ENCODE data around the gene TMEM150A. TPM values are rescaled to one million over a fixed set of nuclear protein-coding genes. Genes with fewer than 3 reads are reported as not detected.

The TMEM150A gene, protein sequence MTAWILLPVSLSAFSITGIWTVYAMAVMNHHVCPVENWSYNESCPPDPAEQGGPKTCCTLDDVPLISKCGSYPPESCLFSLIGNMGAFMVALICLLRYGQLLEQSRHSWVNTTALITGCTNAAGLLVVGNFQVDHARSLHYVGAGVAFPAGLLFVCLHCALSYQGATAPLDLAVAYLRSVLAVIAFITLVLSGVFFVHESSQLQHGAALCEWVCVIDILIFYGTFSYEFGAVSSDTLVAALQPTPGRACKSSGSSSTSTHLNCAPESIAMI
- 6.5 and 7.0 TPM in 2 replicates for total RNA-seq

DNA sequence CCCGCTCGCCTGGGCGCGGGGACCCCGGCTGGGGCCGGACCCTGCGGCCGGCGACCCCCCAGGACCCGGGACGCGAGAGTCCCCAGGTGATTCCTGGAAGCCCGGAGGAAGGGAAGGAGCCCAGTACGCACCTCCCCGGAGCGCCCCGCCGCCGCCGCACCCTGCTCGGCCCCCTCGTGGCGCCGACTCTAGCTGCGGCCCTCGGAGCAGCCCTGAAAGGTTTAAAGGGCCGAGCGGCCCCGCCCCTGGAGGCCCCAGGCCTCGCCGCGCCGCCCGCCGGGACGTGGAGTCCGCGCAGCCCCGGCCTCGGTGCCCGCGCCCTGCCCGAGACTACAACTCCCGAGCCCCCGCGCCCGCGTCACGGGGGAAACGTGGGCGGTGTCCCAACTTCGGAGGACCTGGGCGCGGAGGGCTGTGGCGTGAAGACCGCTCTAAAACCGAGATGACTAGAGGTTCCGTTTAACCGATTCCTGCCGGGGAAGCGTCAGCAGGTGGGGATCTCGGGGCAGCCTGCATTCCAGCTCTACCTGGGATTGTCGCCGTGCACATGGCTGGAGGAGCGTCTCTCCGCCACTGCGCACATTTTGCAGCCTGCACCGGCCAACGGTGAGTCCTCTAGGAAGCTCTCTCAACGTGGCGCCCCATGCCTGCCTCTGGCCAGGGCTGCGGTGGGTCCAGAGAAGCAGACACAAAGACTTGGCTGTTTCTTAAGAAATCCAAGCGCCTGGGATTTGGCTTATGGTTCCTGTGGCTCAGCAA, at the start of gene TMEM150A:
TMEM150A (minus strand) TSS at position 223 of the 759 bp plus-strand sequence. CDS start 750 bp downstream, outside the sequence.
- H3K27me3 Mint-ChIP-seq (ENCODE audit: low read depth): no peaks in the 10 kb centered on the region
- H3K9me3 Mint-ChIP-seq: no peaks in the 10 kb centered on the region
- H3K36me3 Mint-ChIP-seq (ENCODE audit: low read depth): peaks cover 13% of the 10 kb centered on the region
- DNase-seq (ENCODE audit: low spot score): peak; percentile 75
- peaks cover 9% of the 10 kb centered on the region for H3K4me1 Mint-ChIP-seq (ENCODE audit: low read depth)
- intact Hi-C loops (cut with micrococcal nuclease): loop anchor here (1.0 to 5.0 kb wide), 4 partner anchors 9 to 65 kb away; partner anchors contain the start of genes GGCX, MAT2A and USP39
- H3K4me3 Mint-ChIP-seq (ENCODE audit: low read depth): peak within 1 kb of the TSS; percentile 83
- peak within 1 kb of the TSS; percentile 33 for H3K27ac Mint-ChIP-seq

DNA sequence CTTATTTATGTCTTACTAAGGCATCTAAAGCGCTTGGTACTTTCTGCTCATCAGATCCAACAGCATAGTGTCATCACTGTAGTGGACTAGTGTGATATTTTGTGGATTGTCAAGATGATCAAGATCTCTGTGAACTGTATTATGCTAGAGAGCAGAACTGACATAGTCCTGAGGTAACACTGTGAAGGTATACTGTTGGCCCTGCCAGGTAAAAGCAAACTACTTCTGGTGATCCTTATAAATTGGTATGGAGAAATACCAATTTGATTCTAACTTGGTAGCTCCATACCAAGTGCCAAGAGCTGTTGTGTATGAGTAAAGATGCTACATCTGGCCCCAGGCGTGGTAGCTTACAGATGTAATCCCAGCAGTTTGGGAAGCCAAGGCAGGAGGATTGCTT, 49.6 kb upstream of the TMEM150A start:
- no peak for DNase-seq (ENCODE audit: low spot score)
- Mint-ChIP-seq H3K9me3 (no peaks in the 10 kb centered on the region), H3K27me3 (ENCODE audit: low read depth) (no peaks in the 10 kb centered on the region), H3K4me1 (ENCODE audit: low read depth) (no peaks in the 10 kb centered on the region), H3K4me3 (ENCODE audit: low read depth) (no peak overlapping the region), H3K27ac (no peak overlapping the region), H3K36me3 (ENCODE audit: low read depth) (peaks cover 53% of the 10 kb centered on the region)
- intact Hi-C loops (cut with micrococcal nuclease): no loop called here

GRCh38 chr2:85651097-85651496, 48.6 kb upstream of the TMEM150A start:
- H3K4me1 Mint-ChIP-seq (ENCODE audit: low read depth): no peaks in the 10 kb centered on the region
- H3K4me3 Mint-ChIP-seq (ENCODE audit: low read depth): no peak overlapping the region
- no peak overlapping the region for H3K27ac Mint-ChIP-seq
- intact Hi-C loops (cut with micrococcal nuclease): no loop called here
- peaks cover 57% of the 10 kb centered on the region for H3K36me3 Mint-ChIP-seq (ENCODE audit: low read depth)
- no peaks in the 10 kb centered on the region for H3K27me3 Mint-ChIP-seq (ENCODE audit: low read depth)
- no peaks in the 10 kb centered on the region for H3K9me3 Mint-ChIP-seq
- DNase-seq (ENCODE audit: low spot score): no peak

DNA sequence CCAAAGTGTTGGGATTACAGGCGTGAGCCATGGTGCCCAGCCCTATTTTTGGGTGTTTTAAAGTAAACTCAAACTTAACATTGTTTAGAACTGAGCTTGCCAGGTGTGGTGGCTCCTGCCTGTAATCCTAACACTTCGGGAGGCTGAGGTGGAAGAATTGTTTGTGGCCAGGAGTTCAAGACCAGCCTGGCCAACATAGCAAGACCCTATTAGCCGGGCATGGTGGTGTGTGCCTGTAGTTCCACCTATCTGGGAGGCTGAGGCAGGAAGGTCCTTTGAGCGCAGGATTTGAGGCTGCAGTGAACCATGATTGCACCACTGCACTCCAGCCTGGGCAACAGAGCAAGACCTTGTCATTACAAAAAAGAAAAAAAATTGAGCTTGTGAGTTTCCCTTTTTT, 48.0 kb upstream of the TMEM150A start:
- Mint-ChIP-seq H3K27ac (no peak overlapping the region), H3K9me3 (no peaks in the 10 kb centered on the region), H3K4me3 (ENCODE audit: low read depth) (no peak overlapping the region), H3K27me3 (ENCODE audit: low read depth) (no peaks in the 10 kb centered on the region), H3K36me3 (ENCODE audit: low read depth) (peaks cover 60% of the 10 kb centered on the region), H3K4me1 (ENCODE audit: low read depth) (no peaks in the 10 kb centered on the region)
- DNase-seq (ENCODE audit: low spot score): no peak
- intact Hi-C loops (cut with micrococcal nuclease): no loop called here

GRCh38 chr2:85649201-85650190, 47.0 kb upstream of the TMEM150A start:
- intact Hi-C loops (cut with micrococcal nuclease): no loop called here
- H3K4me3 Mint-ChIP-seq (ENCODE audit: low read depth): no peak overlapping the region
- no peak overlapping the region for H3K27ac Mint-ChIP-seq
- H3K9me3 Mint-ChIP-seq: no peaks in the 10 kb centered on the region
- H3K4me1 Mint-ChIP-seq (ENCODE audit: low read depth): no peaks in the 10 kb centered on the region
- no peak for DNase-seq (ENCODE audit: low spot score)
- H3K27me3 Mint-ChIP-seq (ENCODE audit: low read depth): no peaks in the 10 kb centered on the region
- H3K36me3 Mint-ChIP-seq (ENCODE audit: low read depth): peaks cover 67% of the 10 kb centered on the region

GRCh38 chr2:85648619-85649018, 46.1 kb upstream of the TMEM150A start:
- intact Hi-C loops (cut with micrococcal nuclease): no loop called here
- Mint-ChIP-seq H3K27ac (no peak overlapping the region), H3K36me3 (ENCODE audit: low read depth) (peaks cover 75% of the 10 kb centered on the region), H3K4me1 (ENCODE audit: low read depth) (no peaks in the 10 kb centered on the region), H3K27me3 (ENCODE audit: low read depth) (no peaks in the 10 kb centered on the region), H3K9me3 (no peaks in the 10 kb centered on the region), H3K4me3 (ENCODE audit: low read depth) (no peak overlapping the region)
- DNase-seq (ENCODE audit: low spot score): no peak

DNA sequence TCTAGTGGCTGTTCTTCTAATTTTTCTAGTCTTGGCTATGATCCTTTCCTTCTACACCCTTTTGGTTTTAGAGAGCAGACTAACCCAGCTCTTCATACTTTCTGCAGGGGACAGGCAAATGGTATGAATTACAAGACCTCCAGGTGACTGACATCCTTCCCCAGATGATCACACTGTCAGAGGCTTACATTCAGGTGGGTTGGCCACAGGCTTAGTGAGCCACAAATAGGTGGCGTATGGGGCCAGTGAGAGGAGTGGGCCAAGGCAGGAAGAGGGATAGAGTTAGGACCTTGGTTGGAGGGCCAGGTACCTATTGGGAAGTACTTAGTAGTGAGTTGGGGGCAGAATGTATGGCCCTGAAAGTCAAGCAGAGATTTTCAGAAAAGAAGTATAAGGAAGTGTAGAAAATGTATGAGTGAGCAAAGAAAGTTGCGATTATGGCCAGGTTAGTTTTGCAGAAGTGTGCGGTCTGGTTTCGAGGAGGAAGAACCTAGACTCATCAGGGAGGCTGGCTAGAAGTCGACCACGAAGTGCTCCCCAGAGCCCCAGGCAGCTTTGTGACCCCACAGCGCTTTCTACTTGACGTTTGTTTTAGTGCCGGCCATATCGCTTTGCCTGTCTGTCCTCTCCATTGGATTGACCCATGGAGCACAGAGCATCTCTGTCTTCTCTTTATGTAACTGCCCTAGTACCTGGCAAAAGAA, 45.5 kb upstream of the TMEM150A start:
- Mint-ChIP-seq H3K9me3 (no peaks in the 10 kb centered on the region), H3K27ac (no peak overlapping the region), H3K27me3 (ENCODE audit: low read depth) (no peaks in the 10 kb centered on the region), H3K36me3 (ENCODE audit: low read depth) (peaks cover 77% of the 10 kb centered on the region), H3K4me3 (ENCODE audit: low read depth) (no peak overlapping the region), H3K4me1 (ENCODE audit: low read depth) (peaks cover under 1% of the 10 kb centered on the region)
- DNase-seq (ENCODE audit: low spot score): no peak
- intact Hi-C loops (cut with micrococcal nuclease): no loop called here

DNA sequence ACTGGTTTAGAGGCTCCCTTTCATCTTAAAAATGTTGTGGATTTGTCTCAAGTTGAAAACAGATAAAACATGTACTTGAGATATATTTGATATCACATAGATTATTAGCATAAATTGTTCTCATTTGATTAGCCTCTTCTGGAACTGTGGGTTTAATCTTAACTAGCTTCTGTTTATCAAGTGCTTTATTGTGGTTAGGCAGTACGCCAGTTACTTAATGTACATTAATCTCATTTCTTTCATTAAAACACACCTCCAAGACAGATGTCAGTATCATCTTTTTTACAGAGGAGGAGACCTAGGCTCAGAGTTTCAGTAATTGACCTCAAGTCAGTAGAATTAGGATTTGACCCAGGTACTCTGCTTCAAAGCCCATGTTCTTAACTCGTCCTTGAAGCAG, 43.7 kb upstream of the TMEM150A start:
- H3K27ac Mint-ChIP-seq: no peak overlapping the region
- peaks cover 84% of the 10 kb centered on the region for H3K36me3 Mint-ChIP-seq (ENCODE audit: low read depth)
- no peaks in the 10 kb centered on the region for H3K9me3 Mint-ChIP-seq
- H3K4me3 Mint-ChIP-seq (ENCODE audit: low read depth): no peak overlapping the region
- DNase-seq (ENCODE audit: low spot score): no peak
- H3K4me1 Mint-ChIP-seq (ENCODE audit: low read depth): peaks cover 16% of the 10 kb centered on the region
- intact Hi-C loops (cut with micrococcal nuclease): no loop called here
- H3K27me3 Mint-ChIP-seq (ENCODE audit: low read depth): no peaks in the 10 kb centered on the region

- no peaks in the 10 kb centered on the region for H3K9me3 Mint-ChIP-seq
- peaks cover 92% of the 10 kb centered on the region for H3K36me3 Mint-ChIP-seq (ENCODE audit: low read depth)
- no peak overlapping the region for H3K4me3 Mint-ChIP-seq (ENCODE audit: low read depth)
- peaks cover 16% of the 10 kb centered on the region for H3K4me1 Mint-ChIP-seq (ENCODE audit: low read depth)
- H3K27me3 Mint-ChIP-seq (ENCODE audit: low read depth): no peaks in the 10 kb centered on the region
- DNase-seq (ENCODE audit: low spot score): no peak
- intact Hi-C loops (cut with micrococcal nuclease): no loop called here
- no peak overlapping the region for H3K27ac Mint-ChIP-seq
Observed at GRCh38 chr2:85644909-85645308, 42.4 kb upstream of the TMEM150A start.

DNA sequence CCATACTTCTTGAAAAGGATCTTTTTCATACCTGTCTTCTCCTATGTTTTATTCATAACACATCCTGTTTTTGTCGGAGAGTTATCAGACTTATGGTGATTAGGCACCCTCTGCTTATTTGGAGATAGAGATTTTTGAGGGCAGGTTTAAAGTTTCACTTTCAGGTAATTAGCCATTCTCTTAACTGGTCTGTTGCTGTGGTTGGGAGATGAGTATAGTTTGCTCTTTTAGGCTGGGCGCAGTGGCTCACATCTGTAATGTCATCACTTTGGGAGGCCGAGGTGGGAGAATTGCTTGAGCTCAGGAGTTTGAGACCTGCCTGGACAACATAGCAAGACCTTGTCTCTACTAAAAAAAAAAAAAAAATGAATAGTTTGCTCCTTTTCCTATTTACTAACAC, 40.2 kb upstream of the TMEM150A start:
- Mint-ChIP-seq H3K4me3 (ENCODE audit: low read depth) (no peak overlapping the region), H3K27me3 (ENCODE audit: low read depth) (no peaks in the 10 kb centered on the region), H3K36me3 (ENCODE audit: low read depth) (peaks cover 88% of the 10 kb centered on the region), H3K27ac (peak overlapping the region; percentile 58), H3K4me1 (ENCODE audit: low read depth) (peaks cover 16% of the 10 kb centered on the region), H3K9me3 (no peaks in the 10 kb centered on the region)
- intact Hi-C loops (cut with micrococcal nuclease): no loop called here
- DNase-seq (ENCODE audit: low spot score): no peak

- intact Hi-C loops (cut with micrococcal nuclease): loop anchor here (2.0 kb wide), 2 partner anchors 43 to 71 kb away; no protein-coding TSS in a partner anchor
- H3K9me3 Mint-ChIP-seq: no peaks in the 10 kb centered on the region
- peaks cover 7% of the 10 kb centered on the region for H3K4me1 Mint-ChIP-seq (ENCODE audit: low read depth)
- no peaks in the 10 kb centered on the region for H3K27me3 Mint-ChIP-seq (ENCODE audit: low read depth)
- H3K36me3 Mint-ChIP-seq (ENCODE audit: low read depth): peaks cover 82% of the 10 kb centered on the region
- DNase-seq (ENCODE audit: low spot score): no peak
- no peak overlapping the region for H3K4me3 Mint-ChIP-seq (ENCODE audit: low read depth)
- H3K27ac Mint-ChIP-seq: no peak overlapping the region
Observed at GRCh38 chr2:85635636-85636035, 33.1 kb upstream of the TMEM150A start.

DNA sequence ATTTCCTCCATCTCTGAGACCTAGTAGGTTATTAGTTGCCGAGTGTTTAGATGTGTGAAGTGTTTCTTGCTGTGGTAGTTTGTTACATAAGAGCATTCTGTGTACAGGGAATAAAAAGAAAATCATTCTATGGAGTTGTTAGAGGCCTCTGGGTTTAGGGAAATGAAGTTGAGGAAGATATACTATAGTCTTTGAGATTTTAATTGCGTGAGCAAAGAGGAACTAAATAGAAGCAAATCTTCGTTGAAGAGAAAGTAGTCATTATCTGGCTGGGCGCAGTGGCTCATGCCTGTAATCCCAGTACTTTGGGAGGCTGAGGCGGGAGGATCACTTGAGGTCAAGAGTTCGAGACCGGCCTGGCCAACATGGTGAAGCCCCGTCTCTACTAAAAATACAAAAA, 32.5 kb upstream of the TMEM150A start:
- H3K4me1 Mint-ChIP-seq (ENCODE audit: low read depth): peaks cover 7% of the 10 kb centered on the region
- no peaks in the 10 kb centered on the region for H3K27me3 Mint-ChIP-seq (ENCODE audit: low read depth)
- no peak for DNase-seq (ENCODE audit: low spot score)
- no peaks in the 10 kb centered on the region for H3K9me3 Mint-ChIP-seq
- no peak overlapping the region for H3K4me3 Mint-ChIP-seq (ENCODE audit: low read depth)
- intact Hi-C loops (cut with micrococcal nuclease): no loop called here
- no peak overlapping the region for H3K27ac Mint-ChIP-seq
- peaks cover 82% of the 10 kb centered on the region for H3K36me3 Mint-ChIP-seq (ENCODE audit: low read depth)
